Testis (tissue), 2 donors: ENCODE results near the gene NRP2.

Experiments used
- CTCF ChIP-seq, 3 experiments: fragments of 450-650 bp in 2 of 3; fragments of 200-600 bp in 1 of 3; sonication (generic) in 1 of 3; IDR thresholded peaks; one replicate each; pipeline ENCODE4 v1.5.1; 2016 to 2019; ENCODE audit warnings: antibody characterized with exemption in 3 of 3, mild to moderate bottlenecking in 2 of 3, moderate library complexity in 1 of 3
- POLR2A ChIP-seq: fragments of 450-650 bp; IDR thresholded peaks from one replicate; pipeline ENCODE4 v1.6.1; 2017; ENCODE audit warnings: antibody characterized with exemption, mild to moderate bottlenecking, moderate library complexity

GRCh38 chr2:205789906-205790305 is 107.6 kb downstream of the NRP2 start:
- no peak for TF ChIP-seq POLR2A
- TF ChIP-seq CTCF (IDR thresholded peaks at IDR 0.05) = no peak
